Esophagus muscularis mucosa (tissue), 4 donors: ENCODE results near the gene MYO1E. TPM values are rescaled to one million over a fixed set of nuclear protein-coding genes. Genes with fewer than 3 reads are reported as not detected.

ENCODE experiments used
- DNase-seq: peaks from one replicate; pipeline ENCODE4 v3.0.0-alpha.2; 2017; ENCODE audit errors: extremely low spot score
- H3K27ac ChIP-seq, 4 donors: fragments of 200-600 bp; sonication (generic); replicated peaks in 1 of 4; 1 replicate in 3 of 4; 2 replicates in 1 of 4; pipeline ENCODE4 v1.5.1; 2016 to 2019; ENCODE audit warnings: mild to moderate bottlenecking in 1 of 4
- H3K27me3 ChIP-seq, 4 donors: fragments of 200-600 bp; sonication (generic); one replicate each; pipeline versions ENCODE4 v1.5.1 to v1.6.0; 2016 to 2019
- H3K36me3 ChIP-seq, 4 donors: fragments of 200-600 bp; sonication (generic); one replicate each; pipeline ENCODE4 v1.5.1; 2016 to 2019
- H3K4me1 ChIP-seq, 4 donors: fragments of 200-600 bp; sonication (generic); one replicate each; pipeline ENCODE4 v1.5.1; 2016 to 2019
- H3K4me3 ChIP-seq, 4 donors: fragments of 200-600 bp; sonication (generic); 1 replicate in 2 of 4; 2 replicates in 2 of 4; pipeline ENCODE4 v1.5.1; 2016 to 2019; ENCODE audit warnings: mild to moderate bottlenecking in 4 of 4, moderate library complexity in 1 of 4
- H3K9me3 ChIP-seq, 4 donors: fragments of 200-600 bp; sonication (generic); 1 replicate in 3 of 4; 2 replicates in 1 of 4; pipeline ENCODE4 v1.5.1; 2016 to 2019
- EP300 ChIP-seq: sonication (generic); formaldehyde crosslinking; IDR thresholded peaks from one replicate; pipeline ENCODE4 v1.6.1; 2017; ENCODE audit warnings: antibody characterized with exemption
- POLR2A ChIP-seq: fragments of 450-650 bp; IDR thresholded peaks from one replicate; pipeline ENCODE4 v1.6.1; 2017; ENCODE audit warnings: antibody characterized with exemption, moderate library complexity, mild to moderate bottlenecking, low read depth
- POLR2AphosphoS5 ChIP-seq, 2 donors: sonication (generic); formaldehyde crosslinking; IDR thresholded peaks; one replicate each; pipeline ENCODE4 v1.6.1; 2017; ENCODE audit warnings: antibody characterized with exemption in 2 of 2
- WGBS: methylation state at CpG from one replicate; pipeline ENCODE4 v1.1.5; 2018; 5-methylcytosine and 5-hydroxymethylcytosine counted together
- intact Hi-C: fragments of 100-400 bp; cut with DNase I; formaldehyde crosslinking; loops from one replicate; pipeline ENCODE4 v1.15.1; 2023
- total RNA-seq, 4 donors: library from RNA; depleted of rRNA; stranded (reverse); fragments of >200 nt; gene quantifications; one replicate each; pipeline versions ENCODE4 v1.1.0 to v1.2.1, GENCODE V29; 2016
- TF ChIP-seq, protein P1 (sequence below), 3 experiments: fragments of 200-600 bp in 2 of 3; fragments of 450-650 bp in 1 of 3; sonication (generic) in 2 of 3; IDR thresholded peaks; one replicate each; pipeline ENCODE4 v1.5.1; 2017 to 2019; ENCODE audit warnings: antibody characterized with exemption in 3 of 3, mild to moderate bottlenecking in 2 of 3, moderate library complexity in 1 of 3

The MYO1E gene
- total RNA-seq, 4 donors from 2014 or later: 32.7 to 39.9 (median 37.6) TPM

DNA sequence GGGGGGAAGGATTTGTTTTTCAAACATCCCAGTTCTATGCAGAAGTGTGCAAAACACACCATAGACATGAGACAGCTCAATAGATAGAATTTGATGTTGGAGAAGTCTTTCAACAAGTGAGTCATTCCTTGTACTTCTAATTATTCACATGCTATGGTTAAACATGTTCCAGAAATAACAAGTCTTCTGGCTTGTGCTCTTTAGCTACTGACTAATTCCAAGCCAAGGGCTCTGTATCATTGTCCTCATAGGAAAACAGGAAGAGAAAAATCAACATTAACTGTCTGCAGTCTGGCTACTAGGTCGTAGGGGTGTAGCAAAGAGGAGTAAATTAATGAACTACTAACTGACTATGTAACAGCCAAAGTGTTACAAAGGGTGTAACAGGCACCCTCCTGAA is 140.2 kb downstream of the MYO1E start:
- peaks cover 0 to 15% (median 6%) of the 10 kb centered on the region in 4 donors for H3K36me3 ChIP-seq
- intact Hi-C loops: no loop called here
- H3K4me1 ChIP-seq: peaks cover 0 to 13% (median 10%) of the 10 kb centered on the region in 4 donors
- peak; percentile 42 for DNase-seq
- TF ChIP-seq EP300: no peak
- no peak for TF ChIP-seq POLR2AphosphoS5 (IDR thresholded peaks at IDR 0.05)
- TF ChIP-seq, protein P1, sequence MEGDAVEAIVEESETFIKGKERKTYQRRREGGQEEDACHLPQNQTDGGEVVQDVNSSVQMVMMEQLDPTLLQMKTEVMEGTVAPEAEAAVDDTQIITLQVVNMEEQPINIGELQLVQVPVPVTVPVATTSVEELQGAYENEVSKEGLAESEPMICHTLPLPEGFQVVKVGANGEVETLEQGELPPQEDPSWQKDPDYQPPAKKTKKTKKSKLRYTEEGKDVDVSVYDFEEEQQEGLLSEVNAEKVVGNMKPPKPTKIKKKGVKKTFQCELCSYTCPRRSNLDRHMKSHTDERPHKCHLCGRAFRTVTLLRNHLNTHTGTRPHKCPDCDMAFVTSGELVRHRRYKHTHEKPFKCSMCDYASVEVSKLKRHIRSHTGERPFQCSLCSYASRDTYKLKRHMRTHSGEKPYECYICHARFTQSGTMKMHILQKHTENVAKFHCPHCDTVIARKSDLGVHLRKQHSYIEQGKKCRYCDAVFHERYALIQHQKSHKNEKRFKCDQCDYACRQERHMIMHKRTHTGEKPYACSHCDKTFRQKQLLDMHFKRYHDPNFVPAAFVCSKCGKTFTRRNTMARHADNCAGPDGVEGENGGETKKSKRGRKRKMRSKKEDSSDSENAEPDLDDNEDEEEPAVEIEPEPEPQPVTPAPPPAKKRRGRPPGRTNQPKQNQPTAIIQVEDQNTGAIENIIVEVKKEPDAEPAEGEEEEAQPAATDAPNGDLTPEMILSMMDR (IDR thresholded peaks at IDR 0.05): no peak
- H3K27me3 ChIP-seq: no peaks in the 10 kb centered on the region
- no peak overlapping the region for H3K27ac ChIP-seq
- H3K4me3 ChIP-seq: no peak overlapping the region
- H3K9me3 ChIP-seq: no peaks in the 10 kb centered on the region
- WGBS: 37% methylated on average over 1 of the region's 1 CpG

DNA sequence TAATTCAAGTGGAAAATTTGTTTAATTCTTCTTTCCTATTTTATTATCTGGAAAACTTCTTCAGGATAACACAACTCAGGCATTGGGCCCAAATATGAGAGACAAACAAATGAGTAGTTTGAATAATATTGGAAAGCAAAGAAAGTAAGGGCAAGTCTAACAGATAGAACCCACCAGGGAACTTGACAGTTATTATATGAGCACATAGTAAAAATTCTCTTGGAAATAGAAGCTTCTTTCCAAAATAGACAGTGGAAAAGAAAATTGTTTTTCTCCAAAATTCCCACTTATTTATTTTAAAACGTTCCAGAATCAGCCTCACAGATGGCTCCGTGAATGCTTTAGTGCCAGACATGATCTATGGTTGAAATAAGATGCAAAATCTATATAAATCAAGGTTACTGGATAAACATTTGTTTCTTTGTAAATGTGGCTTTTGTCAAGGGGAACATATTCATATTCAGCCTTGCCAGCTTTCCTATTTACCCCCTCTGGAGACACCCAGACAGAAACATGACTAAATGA is 142.1 kb downstream of the MYO1E start:
- peaks cover 0 to 15% (median 6%) of the 10 kb centered on the region in 4 donors for H3K36me3 ChIP-seq
- TF ChIP-seq POLR2A (no peak), EP300 (no peak)
- no peak overlapping the region for H3K4me3 ChIP-seq
- H3K27me3 ChIP-seq: no peaks in the 10 kb centered on the region
- DNase-seq: no peak
- no peak overlapping the region for H3K27ac ChIP-seq
- intact Hi-C loops: no loop called here
- peaks cover 0 to 11% (median 9%) of the 10 kb centered on the region in 4 donors for H3K4me1 ChIP-seq
- H3K9me3 ChIP-seq: no peaks in the 10 kb centered on the region
- whole genome bisulfite sequencing: 76% methylated on average over 2 of the region's 2 CpGs

DNA sequence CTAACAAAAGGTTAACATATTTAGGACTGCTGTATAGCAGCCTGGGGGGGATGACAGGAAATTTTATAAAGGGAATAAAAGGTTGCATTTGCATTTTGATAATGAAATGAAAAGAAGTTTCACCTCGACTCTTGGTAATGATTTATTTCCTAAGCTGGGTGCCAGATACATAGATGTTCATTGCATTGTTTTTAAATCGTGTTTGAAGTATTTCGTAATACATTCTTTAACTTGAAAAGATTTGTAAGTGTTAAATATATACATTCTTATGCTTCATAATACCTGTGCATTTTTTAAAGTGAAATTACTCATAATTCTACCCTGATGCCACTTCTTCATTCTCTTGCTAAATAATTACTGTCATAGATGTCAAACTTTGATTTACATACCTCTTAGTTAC is 143.2 kb downstream of the MYO1E start:
- H3K27ac ChIP-seq: no peak overlapping the region
- DNase-seq: no peak
- 85% methylated on average over 3 of the region's 3 CpGs for WGBS
- H3K27me3 ChIP-seq: no peaks in the 10 kb centered on the region
- peaks cover 0 to 16% (median 12%) of the 10 kb centered on the region in 4 donors for H3K4me1 ChIP-seq
- no peak overlapping the region for H3K4me3 ChIP-seq
- TF ChIP-seq, protein P1 (IDR thresholded peaks at IDR 0.05): no peak
- TF ChIP-seq POLR2AphosphoS5 (IDR thresholded peaks at IDR 0.05) (no peak), POLR2A (no peak), EP300 (no peak)
- intact Hi-C loops: no loop called here
- H3K36me3 ChIP-seq: peaks cover 3 to 15% (median 9%) of the 10 kb centered on the region in 4 donors
- H3K9me3 ChIP-seq: no peaks in the 10 kb centered on the region

DNA sequence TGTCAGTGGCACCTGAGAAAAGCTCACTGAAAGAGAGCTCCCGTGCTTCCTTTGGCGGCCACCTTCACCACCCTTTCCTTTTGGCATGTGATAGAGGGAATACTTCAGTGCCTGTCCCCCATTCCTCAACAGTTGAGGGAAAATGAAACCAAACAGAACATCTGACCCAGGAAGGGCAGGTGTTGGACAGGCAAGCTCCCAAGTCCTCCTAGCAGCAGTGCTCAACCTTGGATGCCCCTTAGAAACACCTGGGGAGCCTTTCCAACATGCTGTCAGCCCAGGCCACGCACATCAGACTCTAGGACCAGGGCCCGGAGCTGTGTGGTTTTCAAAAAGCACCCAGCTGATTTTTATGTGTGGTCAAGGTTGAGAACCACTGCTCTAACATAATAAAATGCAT is 143.7 kb downstream of the MYO1E start:
- no peak overlapping the region for H3K27ac ChIP-seq
- peaks cover under 1 to 19% (median 14%) of the 10 kb centered on the region in 4 donors for H3K4me1 ChIP-seq
- no peak for TF ChIP-seq EP300
- TF ChIP-seq POLR2AphosphoS5 (IDR thresholded peaks at IDR 0.05): no peak
- TF ChIP-seq, protein P1 (IDR thresholded peaks at IDR 0.05): no peak
- TF ChIP-seq POLR2A: no peak
- H3K9me3 ChIP-seq: no peaks in the 10 kb centered on the region
- 87% methylated on average over 4 of the region's 4 CpGs for WGBS
- H3K27me3 ChIP-seq: no peaks in the 10 kb centered on the region
- peak; percentile 57 for DNase-seq
- intact Hi-C loops: no loop called here
- peaks cover 8 to 20% (median 13%) of the 10 kb centered on the region in 4 donors for H3K36me3 ChIP-seq
- no peak overlapping the region for H3K4me3 ChIP-seq

DNA sequence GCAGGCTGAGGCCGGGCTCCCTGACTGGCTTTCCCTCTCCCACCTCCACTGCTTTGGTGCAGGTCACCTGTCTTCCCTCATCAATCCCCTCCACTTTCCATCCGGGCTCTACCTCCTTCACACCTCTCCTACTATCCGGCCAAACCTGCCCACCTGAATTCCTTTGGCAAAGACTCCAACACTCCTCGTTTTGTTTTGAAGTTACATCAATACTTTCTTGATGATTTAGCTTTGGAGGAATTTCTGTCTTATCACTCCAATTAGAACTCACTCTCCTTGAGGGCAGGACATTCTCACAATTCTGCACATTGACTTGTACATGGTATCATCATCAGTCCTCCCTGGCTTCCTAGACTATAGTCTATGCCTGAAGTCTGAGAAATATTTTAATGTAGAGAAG is 145.7 kb downstream of the MYO1E start:
- H3K27me3 ChIP-seq: no peaks in the 10 kb centered on the region
- intact Hi-C loops: no loop called here
- DNase-seq: peak; percentile 39
- H3K36me3 ChIP-seq: peaks cover 16 to 40% (median 26%) of the 10 kb centered on the region in 4 donors
- H3K4me3 ChIP-seq: no peak overlapping the region
- TF ChIP-seq POLR2AphosphoS5 (IDR thresholded peaks at IDR 0.05) (no peak), POLR2A (no peak), EP300 (no peak)
- TF ChIP-seq, protein P1 (IDR thresholded peaks at IDR 0.05): no peak
- 92% methylated on average over 4 of the region's 4 CpGs for WGBS
- peaks cover under 1 to 12% (median 7%) of the 10 kb centered on the region in 4 donors for H3K4me1 ChIP-seq
- H3K9me3 ChIP-seq: no peaks in the 10 kb centered on the region
- no peak overlapping the region for H3K27ac ChIP-seq
